HepG2 (cell line): ENCODE data around the gene NLRP8.

Experiments used
- HMG20B ChIP-seq: conservative IDR thresholded peaks from 2 replicates; pipeline ENCODE4 v1.6.1; 2016; ENCODE audit warnings: missing genetic modification reagents, missing compliant biosample characterization
- JUN ChIP-seq: sonication (generic); formaldehyde crosslinking; IDR thresholded peaks from 2 replicates; pipeline ENCODE4 v1.4.0; 2020; ENCODE audit warnings: mild to moderate bottlenecking, missing genetic modification reagents
- KDM6A ChIP-seq: IDR thresholded peaks from 2 replicates; pipeline ENCODE4 v1.6.1; 2016; ENCODE audit warnings: low read depth
- TF ChIP-seq, protein P1 (sequence below): sonication (generic); formaldehyde crosslinking; IDR thresholded peaks from 2 replicates; pipeline ENCODE4 v1.5.0; 2020; ENCODE audit warnings: mild to moderate bottlenecking, missing genetic modification reagents, moderate library complexity

GRCh38 chr19:55986487-55986886, 38.9 kb downstream of the NLRP8 start, which contains the start of gene NLRP5:
- TF ChIP-seq JUN, result no peak
- TF ChIP-seq, protein P1, sequence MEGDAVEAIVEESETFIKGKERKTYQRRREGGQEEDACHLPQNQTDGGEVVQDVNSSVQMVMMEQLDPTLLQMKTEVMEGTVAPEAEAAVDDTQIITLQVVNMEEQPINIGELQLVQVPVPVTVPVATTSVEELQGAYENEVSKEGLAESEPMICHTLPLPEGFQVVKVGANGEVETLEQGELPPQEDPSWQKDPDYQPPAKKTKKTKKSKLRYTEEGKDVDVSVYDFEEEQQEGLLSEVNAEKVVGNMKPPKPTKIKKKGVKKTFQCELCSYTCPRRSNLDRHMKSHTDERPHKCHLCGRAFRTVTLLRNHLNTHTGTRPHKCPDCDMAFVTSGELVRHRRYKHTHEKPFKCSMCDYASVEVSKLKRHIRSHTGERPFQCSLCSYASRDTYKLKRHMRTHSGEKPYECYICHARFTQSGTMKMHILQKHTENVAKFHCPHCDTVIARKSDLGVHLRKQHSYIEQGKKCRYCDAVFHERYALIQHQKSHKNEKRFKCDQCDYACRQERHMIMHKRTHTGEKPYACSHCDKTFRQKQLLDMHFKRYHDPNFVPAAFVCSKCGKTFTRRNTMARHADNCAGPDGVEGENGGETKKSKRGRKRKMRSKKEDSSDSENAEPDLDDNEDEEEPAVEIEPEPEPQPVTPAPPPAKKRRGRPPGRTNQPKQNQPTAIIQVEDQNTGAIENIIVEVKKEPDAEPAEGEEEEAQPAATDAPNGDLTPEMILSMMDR (CRISPR knock-in tag), result no peak
- TF ChIP-seq HMG20B, result no peak
- no peak for TF ChIP-seq KDM6A (CRISPR knock-in tag)
